Neutrophil (primary cell): Measurements from ENCODE around the gene NAALADL2.

Source experiments
- H3K27ac ChIP-seq: fragments of 200-600 bp; sonication (generic); 2 replicates; pipeline ENCODE4 v1.5.1; 2016; ENCODE audit warnings: mild to moderate bottlenecking, moderate library complexity
- H3K27me3 ChIP-seq: fragments of 200-600 bp; sonication (generic); 2 replicates; pipeline ENCODE4 v1.6.0; 2016; ENCODE audit warnings: mild to moderate bottlenecking
- H3K36me3 ChIP-seq: fragments of 200-600 bp; sonication (generic); 2 replicates; pipeline ENCODE4 v1.5.1; 2017
- H3K4me1 ChIP-seq, 2 experiments: fragments of 200-600 bp in 1 of 2; sonication (generic) in 1 of 2; 1 replicate in 1 of 2; 2 replicates in 1 of 2; pipeline versions ENCODE4 v1.5.1 to v1.6.1; 2013 to 2016; ENCODE audit warnings: low read depth in 1 of 2, low read length in 1 of 2, mild to moderate bottlenecking in 1 of 2, moderate library complexity in 1 of 2; ENCODE audit not compliant: control insufficient read depth in 1 of 2, insufficient read depth in 1 of 2
- H3K4me3 ChIP-seq, 2 experiments: fragments of 200-600 bp in 1 of 2; sonication (generic) in 1 of 2; 1 replicate in 1 of 2; 2 replicates in 1 of 2; pipeline ENCODE4 v1.5.1; 2013 to 2016; ENCODE audit warnings: low read depth in 1 of 2, low read length in 1 of 2, mild to moderate bottlenecking in 1 of 2, moderate library complexity in 1 of 2
- H3K9me3 ChIP-seq: fragments of 200-600 bp; sonication (generic); 2 replicates; pipeline ENCODE4 v1.5.1; 2016
- CTCF ChIP-seq: fragments of 200-600 bp; sonication (generic); IDR thresholded peaks from 2 replicates; pipeline ENCODE4 v1.5.1; 2016; ENCODE audit warnings: antibody characterized with exemption

Gene NAALADL2

DNA sequence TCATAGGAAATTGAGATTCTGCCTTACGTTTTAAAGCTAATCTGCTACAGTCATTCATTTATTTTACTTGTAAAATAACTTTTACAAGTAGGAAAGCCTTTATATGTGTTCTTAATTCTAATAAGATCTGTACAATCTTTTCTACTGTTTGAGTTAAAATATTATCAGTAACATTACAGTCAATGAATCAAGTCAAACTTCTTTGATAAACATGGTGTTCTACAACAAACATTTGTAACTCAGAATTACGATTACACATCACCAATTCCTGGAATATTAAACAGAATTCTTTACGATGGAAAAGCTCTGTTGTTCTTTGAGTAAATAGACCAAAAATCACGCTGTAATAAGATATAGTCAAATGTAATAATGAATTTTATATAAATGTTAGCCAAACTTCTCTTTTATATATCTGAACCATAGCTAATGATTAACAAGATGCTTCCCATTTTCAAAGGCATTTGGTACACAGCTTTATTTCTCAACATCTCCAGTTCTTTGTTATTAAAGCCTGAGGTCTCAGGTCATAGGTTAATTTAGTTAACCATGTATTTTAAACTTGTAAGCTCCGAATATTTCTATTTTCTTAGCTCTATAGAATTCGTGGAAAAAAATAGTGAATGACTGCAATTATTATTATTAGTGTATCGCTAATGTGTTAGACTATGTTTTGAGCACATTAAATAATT, 232.4 kb downstream of the NAALADL2 start:
- Histone ChIP-seq H3K4me1 (no peaks in the 10 kb centered on the region), H3K27me3 (no peaks in the 10 kb centered on the region)
- no peak for TF ChIP-seq CTCF

GRCh38 chr3:175093748-175094147, 234.6 kb downstream of the NAALADL2 start:
- no peaks in the 10 kb centered on the region for H3K36me3 ChIP-seq
- H3K4me3 ChIP-seq = no peak overlapping the region
- TF ChIP-seq CTCF = no peak
- H3K9me3 ChIP-seq = no peaks in the 10 kb centered on the region
- no peak overlapping the region for H3K27ac ChIP-seq
- H3K27me3 ChIP-seq = no peaks in the 10 kb centered on the region
- H3K4me1 ChIP-seq = no peaks in the 10 kb centered on the region

More for the DNA sequence above, 232.4 kb downstream of the NAALADL2 start:
- Histone ChIP-seq H3K27ac (no peak overlapping the region), H3K36me3 (no peaks in the 10 kb centered on the region), H3K4me3 (no peak overlapping the region), H3K9me3 (no peaks in the 10 kb centered on the region)

- Histone ChIP-seq H3K36me3 (no peaks in the 10 kb centered on the region), H3K27ac (no peak overlapping the region), H3K27me3 (no peaks in the 10 kb centered on the region), H3K4me1 (no peaks in the 10 kb centered on the region), H3K9me3 (no peaks in the 10 kb centered on the region), H3K4me3 (no peak overlapping the region)
- TF ChIP-seq CTCF = no peak
Observed at GRCh38 chr3:175094344-175094743, 235.2 kb downstream of the NAALADL2 start.

- no peak overlapping the region for H3K4me3 ChIP-seq
- H3K4me1 ChIP-seq = no peaks in the 10 kb centered on the region
- H3K27ac ChIP-seq = no peak overlapping the region
- no peaks in the 10 kb centered on the region for H3K27me3 ChIP-seq
- TF ChIP-seq CTCF = no peak
- no peaks in the 10 kb centered on the region for H3K9me3 ChIP-seq
- H3K36me3 ChIP-seq = no peaks in the 10 kb centered on the region
Observed at GRCh38 chr3:175098644-175099043, 239.5 kb downstream of the NAALADL2 start.

DNA sequence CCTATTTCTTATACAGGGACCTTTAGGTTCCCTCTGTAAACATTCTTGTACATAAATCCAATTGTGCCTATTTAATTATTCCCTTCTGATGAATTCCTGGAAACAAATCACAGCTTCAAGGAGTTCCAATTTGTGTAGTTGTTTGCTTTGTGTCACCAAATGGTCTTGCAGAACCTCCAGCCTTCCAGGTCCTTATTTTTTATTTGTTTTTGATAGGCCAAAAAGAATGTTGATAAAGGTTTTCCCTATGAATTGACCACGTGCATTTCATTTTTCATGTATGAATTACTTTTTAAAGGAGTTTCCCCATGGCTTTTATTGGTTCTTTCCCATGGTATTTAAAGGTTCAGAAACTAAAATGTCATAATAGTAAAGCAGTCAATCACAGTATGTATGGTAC, 243.0 kb downstream of the NAALADL2 start:
- Histone ChIP-seq H3K4me1 (no peaks in the 10 kb centered on the region), H3K4me3 (no peak overlapping the region), H3K27ac (no peak overlapping the region), H3K36me3 (no peaks in the 10 kb centered on the region), H3K9me3 (no peaks in the 10 kb centered on the region), H3K27me3 (no peaks in the 10 kb centered on the region)
- TF ChIP-seq CTCF = no peak
